KMS-11 (cell line): ENCODE measurements around the gene ZBTB20.

Experiments used
- H2AFZ ChIP-seq: fragments of 200-600 bp; sonication (generic); 2 replicates; pipeline ENCODE4 v1.6.1; 2016; ENCODE audit warnings: antibody characterized with exemption, mixed run types, low read depth
- H3K27ac ChIP-seq: fragments of 200-600 bp; sonication (generic); 2 replicates; pipeline ENCODE4 v1.6.1; 2016; ENCODE audit warnings: mild to moderate bottlenecking, mixed run types
- H3K27me3 ChIP-seq: fragments of 200-600 bp; sonication (generic); 2 replicates; pipeline ENCODE4 v1.6.1; 2017; ENCODE audit warnings: mild to moderate bottlenecking, low read depth, mixed run types, moderate library complexity; ENCODE audit not compliant: insufficient read depth
- H3K36me3 ChIP-seq: fragments of 200-600 bp; sonication (generic); 2 replicates; pipeline ENCODE4 v1.6.1; 2017; ENCODE audit warnings: mild to moderate bottlenecking, mixed run types; ENCODE audit not compliant: insufficient read depth
- H3K4me1 ChIP-seq: fragments of 200-600 bp; sonication (generic); 2 replicates; pipeline ENCODE4 v1.6.1; 2016; ENCODE audit warnings: mild to moderate bottlenecking, low read depth, mixed run types; ENCODE audit not compliant: poor library complexity, severe bottlenecking
- H3K4me2 ChIP-seq: fragments of 200-600 bp; sonication (generic); 2 replicates; pipeline ENCODE4 v1.7.0; 2016; ENCODE audit warnings: mild to moderate bottlenecking, mixed run types
- H3K4me3 ChIP-seq: fragments of 200-600 bp; sonication (generic); IDR thresholded peaks from 2 replicates; pipeline ENCODE4 v1.6.1; 2017; ENCODE audit warnings: low read depth, low read length, mixed read lengths; ENCODE audit not compliant: insufficient read depth
- H3K79me2 ChIP-seq: fragments of 200-600 bp; sonication (generic); 2 replicates; pipeline ENCODE4 v1.6.1; 2016; ENCODE audit warnings: low read depth, mixed run types; ENCODE audit not compliant: insufficient read depth
- H3K9ac ChIP-seq: fragments of 200-600 bp; sonication (generic); 2 replicates; pipeline ENCODE4 v1.6.1; 2016; ENCODE audit warnings: mild to moderate bottlenecking, mixed run types
- H4K20me1 ChIP-seq: fragments of 200-600 bp; sonication (generic); 2 replicates; pipeline ENCODE4 v1.6.1; 2016; ENCODE audit warnings: mild to moderate bottlenecking, mixed run types; ENCODE audit not compliant: insufficient read depth
- TF ChIP-seq, protein P1 (sequence below): fragments of 200-600 bp; sonication (generic); conservative IDR thresholded peaks from 2 replicates; pipeline ENCODE4 v1.6.1; 2017; ENCODE audit warnings: low read depth, mild to moderate bottlenecking, antibody characterized with exemption, low read length, moderate library complexity, mixed read lengths

The ZBTB20 gene

GRCh38 chr3:114464548-114464947, 682.5 kb downstream of the ZBTB20 start:
- Histone ChIP-seq H3K27ac (no peak overlapping the region), H2AFZ (no peak overlapping the region), H4K20me1 (no peaks in the 10 kb centered on the region), H3K79me2 (no peaks in the 10 kb centered on the region), H3K4me1 (peaks cover 36% of the 10 kb centered on the region), H3K4me2 (no peak overlapping the region), H3K27me3 (no peaks in the 10 kb centered on the region), H3K4me3 (no peak overlapping the region), H3K9ac (no peak overlapping the region), H3K36me3 (no peaks in the 10 kb centered on the region)
- TF ChIP-seq, protein P1, sequence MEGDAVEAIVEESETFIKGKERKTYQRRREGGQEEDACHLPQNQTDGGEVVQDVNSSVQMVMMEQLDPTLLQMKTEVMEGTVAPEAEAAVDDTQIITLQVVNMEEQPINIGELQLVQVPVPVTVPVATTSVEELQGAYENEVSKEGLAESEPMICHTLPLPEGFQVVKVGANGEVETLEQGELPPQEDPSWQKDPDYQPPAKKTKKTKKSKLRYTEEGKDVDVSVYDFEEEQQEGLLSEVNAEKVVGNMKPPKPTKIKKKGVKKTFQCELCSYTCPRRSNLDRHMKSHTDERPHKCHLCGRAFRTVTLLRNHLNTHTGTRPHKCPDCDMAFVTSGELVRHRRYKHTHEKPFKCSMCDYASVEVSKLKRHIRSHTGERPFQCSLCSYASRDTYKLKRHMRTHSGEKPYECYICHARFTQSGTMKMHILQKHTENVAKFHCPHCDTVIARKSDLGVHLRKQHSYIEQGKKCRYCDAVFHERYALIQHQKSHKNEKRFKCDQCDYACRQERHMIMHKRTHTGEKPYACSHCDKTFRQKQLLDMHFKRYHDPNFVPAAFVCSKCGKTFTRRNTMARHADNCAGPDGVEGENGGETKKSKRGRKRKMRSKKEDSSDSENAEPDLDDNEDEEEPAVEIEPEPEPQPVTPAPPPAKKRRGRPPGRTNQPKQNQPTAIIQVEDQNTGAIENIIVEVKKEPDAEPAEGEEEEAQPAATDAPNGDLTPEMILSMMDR, result no peak

DNA sequence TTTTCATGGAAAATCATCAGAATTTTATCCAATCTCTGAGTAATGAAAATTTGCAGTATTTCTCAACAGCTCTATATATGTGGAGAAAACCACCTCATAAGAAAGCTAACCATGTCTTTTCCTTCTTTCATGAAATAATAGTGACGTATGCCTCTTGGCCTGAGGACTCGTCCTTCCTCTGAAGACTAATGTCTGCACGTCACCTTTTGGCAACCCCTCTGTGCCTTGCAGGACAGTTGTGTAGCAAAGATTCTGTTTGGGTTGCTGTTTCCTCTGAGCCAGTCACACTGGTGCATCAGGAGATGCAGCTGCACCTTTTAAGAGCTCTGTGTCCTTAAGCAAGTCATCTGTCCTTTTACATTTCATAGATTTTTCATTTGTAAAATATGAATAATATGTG, 684.3 kb downstream of the ZBTB20 start:
- Histone ChIP-seq H3K9ac (no peak overlapping the region), H3K27me3 (no peaks in the 10 kb centered on the region), H3K4me3 (no peak overlapping the region), H3K27ac (no peak overlapping the region), H3K36me3 (no peaks in the 10 kb centered on the region), H4K20me1 (no peaks in the 10 kb centered on the region), H3K79me2 (no peaks in the 10 kb centered on the region), H2AFZ (no peak overlapping the region), H3K4me1 (peaks cover 31% of the 10 kb centered on the region), H3K4me2 (no peak overlapping the region)
- TF ChIP-seq, protein P1, result no peak

- H3K4me2 ChIP-seq, result peak overlapping the region; percentile 10; the same call in 1 of the 2 replicates
- no peaks in the 10 kb centered on the region for H3K27me3 ChIP-seq
- no peak overlapping the region for H3K9ac ChIP-seq
- H3K4me3 ChIP-seq, result no peak overlapping the region
- H4K20me1 ChIP-seq, result no peaks in the 10 kb centered on the region
- TF ChIP-seq, protein P1, result no peak
- no peak overlapping the region for H3K27ac ChIP-seq
- no peak overlapping the region for H2AFZ ChIP-seq
- H3K36me3 ChIP-seq, result no peaks in the 10 kb centered on the region
- H3K79me2 ChIP-seq, result no peaks in the 10 kb centered on the region
- peaks cover 49% of the 10 kb centered on the region for H3K4me1 ChIP-seq
Measured at GRCh38 chr3:114460459-114460858, 686.6 kb downstream of the ZBTB20 start.

DNA sequence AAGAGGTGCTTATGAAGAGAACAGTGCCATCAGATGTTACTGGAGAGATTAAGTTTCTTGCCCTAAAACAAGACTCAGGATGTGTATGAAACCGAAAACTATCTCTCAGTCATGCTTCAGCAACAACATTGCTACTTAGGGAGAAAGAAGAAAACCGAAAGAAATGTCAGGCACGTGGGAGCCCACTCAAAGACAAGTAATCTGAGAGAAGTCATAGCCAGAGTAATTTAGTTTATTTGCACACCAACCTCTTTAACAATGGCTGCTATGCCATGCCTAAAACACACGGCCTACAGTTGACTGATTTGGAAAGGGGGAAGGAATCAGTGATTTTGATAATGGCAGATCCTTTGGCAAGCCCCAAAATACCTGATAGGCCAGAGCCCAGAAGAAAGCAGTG, 690.3 kb downstream of the ZBTB20 start:
- Histone ChIP-seq H3K4me3 (no peak overlapping the region), H3K4me1 (peaks cover 66% of the 10 kb centered on the region), H2AFZ (peak overlapping the region; percentile 9; the same call in 1 of the 2 replicates), H3K27me3 (no peaks in the 10 kb centered on the region), H3K36me3 (no peaks in the 10 kb centered on the region), H3K27ac (peak overlapping the region; percentile 47), H4K20me1 (no peaks in the 10 kb centered on the region), H3K79me2 (no peaks in the 10 kb centered on the region), H3K4me2 (peak overlapping the region; percentile 48), H3K9ac (no peak overlapping the region)
- TF ChIP-seq, protein P1, result no peak

DNA sequence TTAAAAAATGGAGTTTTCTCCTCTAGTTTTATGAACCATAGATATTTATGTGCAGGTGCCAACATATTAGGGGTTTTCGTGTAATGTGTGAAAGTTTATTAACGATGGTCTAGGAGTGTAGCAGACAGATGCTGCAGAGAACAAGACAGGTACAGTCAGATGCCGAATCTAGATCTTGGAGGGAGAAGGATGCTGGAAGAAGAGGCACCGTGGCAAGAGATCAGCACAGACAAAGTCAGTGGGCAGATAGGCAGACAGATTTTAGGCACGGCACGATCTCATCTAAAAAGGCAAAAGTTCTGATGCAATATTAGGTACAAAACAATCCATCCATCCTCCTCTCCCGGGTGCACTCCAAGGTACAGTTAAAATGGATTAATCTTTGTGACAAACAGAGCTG, 691.7 kb downstream of the ZBTB20 start:
- no peaks in the 10 kb centered on the region for H3K36me3 ChIP-seq
- no peak overlapping the region for H2AFZ ChIP-seq
- H3K27me3 ChIP-seq, result no peaks in the 10 kb centered on the region
- H3K4me1 ChIP-seq, result peaks cover 56% of the 10 kb centered on the region
- H4K20me1 ChIP-seq, result no peaks in the 10 kb centered on the region
- H3K79me2 ChIP-seq, result no peaks in the 10 kb centered on the region
- peak overlapping the region; percentile 48; the same call in 1 of the 2 replicates for H3K4me2 ChIP-seq
- no peak overlapping the region for H3K9ac ChIP-seq
- no peak overlapping the region for H3K27ac ChIP-seq
- TF ChIP-seq, protein P1, result no peak
- no peak overlapping the region for H3K4me3 ChIP-seq
